Duodenal mucosa (tissue), 2 donors: ENCODE data around the gene PLEKHA7.

ENCODE experiments used
- H3K27ac ChIP-seq: one replicate; pipeline ENCODE4 v1.7.0; 2013; ENCODE audit warnings: low read depth, low read length
- H3K27me3 ChIP-seq, 2 donors: one replicate each; pipeline ENCODE4 v1.7.0; 2013; ENCODE audit warnings: low read length in 2 of 2, control low read depth in 1 of 2; ENCODE audit not compliant: insufficient read depth in 2 of 2, control insufficient read depth in 1 of 2
- H3K36me3 ChIP-seq, 2 donors: one replicate each; pipeline ENCODE4 v1.7.0; 2013; ENCODE audit warnings: low read length in 2 of 2, control low read depth in 1 of 2; ENCODE audit not compliant: insufficient read depth in 2 of 2, control insufficient read depth in 1 of 2
- H3K4me1 ChIP-seq, 2 donors: one replicate each; pipeline ENCODE4 v1.7.0; 2013; ENCODE audit warnings: low read length in 2 of 2, control low read depth in 1 of 2; ENCODE audit not compliant: insufficient read depth in 2 of 2, control insufficient read depth in 1 of 2
- H3K4me3 ChIP-seq, 2 donors: one replicate each; pipeline ENCODE4 v1.7.0; 2013; ENCODE audit warnings: low read length in 2 of 2, low read depth in 1 of 2
- H3K9ac ChIP-seq, 2 donors: one replicate each; pipeline ENCODE4 v1.7.0; 2013; ENCODE audit warnings: low read length in 2 of 2, low read depth in 1 of 2
- H3K9me3 ChIP-seq, 2 donors: one replicate each; pipeline ENCODE4 v1.7.0; 2013; ENCODE audit warnings: low read length in 2 of 2, control low read depth in 1 of 2; ENCODE audit not compliant: control insufficient read depth in 1 of 2

Gene PLEKHA7

GRCh38 chr11:16818284-16818683 is 195.9 kb downstream of the PLEKHA7 start:
- H3K9ac ChIP-seq, result no peak overlapping the region
- no peak overlapping the region for H3K27ac ChIP-seq
- H3K27me3 ChIP-seq, result no peaks in the 10 kb centered on the region
- no peaks in the 10 kb centered on the region for H3K9me3 ChIP-seq
- H3K36me3 ChIP-seq, result peaks cover 27 to 42% of the 10 kb centered on the region in 2 donors
- H3K4me3 ChIP-seq, result no peak overlapping the region
- peaks cover 18 to 23% of the 10 kb centered on the region in 2 donors for H3K4me1 ChIP-seq

GRCh38 chr11:16817351-16817750 is 196.9 kb downstream of the PLEKHA7 start:
- Histone ChIP-seq H3K4me3 (no peak overlapping the region), H3K9me3 (no peaks in the 10 kb centered on the region), H3K36me3 (peaks cover 32 to 51% of the 10 kb centered on the region in 2 donors), H3K27ac (no peak overlapping the region), H3K27me3 (no peaks in the 10 kb centered on the region), H3K9ac (no peak overlapping the region), H3K4me1 (peaks cover 18 to 20% of the 10 kb centered on the region in 2 donors)

GRCh38 chr11:16816358-16817270 is 197.6 kb downstream of the PLEKHA7 start:
- Histone ChIP-seq H3K4me1 (peaks cover 12 to 13% of the 10 kb centered on the region in 2 donors), H3K36me3 (peaks cover 32 to 58% of the 10 kb centered on the region in 2 donors), H3K4me3 (no peak overlapping the region), H3K9ac (no peak overlapping the region), H3K27me3 (no peaks in the 10 kb centered on the region), H3K27ac (no peak overlapping the region), H3K9me3 (no peaks in the 10 kb centered on the region)

DNA sequence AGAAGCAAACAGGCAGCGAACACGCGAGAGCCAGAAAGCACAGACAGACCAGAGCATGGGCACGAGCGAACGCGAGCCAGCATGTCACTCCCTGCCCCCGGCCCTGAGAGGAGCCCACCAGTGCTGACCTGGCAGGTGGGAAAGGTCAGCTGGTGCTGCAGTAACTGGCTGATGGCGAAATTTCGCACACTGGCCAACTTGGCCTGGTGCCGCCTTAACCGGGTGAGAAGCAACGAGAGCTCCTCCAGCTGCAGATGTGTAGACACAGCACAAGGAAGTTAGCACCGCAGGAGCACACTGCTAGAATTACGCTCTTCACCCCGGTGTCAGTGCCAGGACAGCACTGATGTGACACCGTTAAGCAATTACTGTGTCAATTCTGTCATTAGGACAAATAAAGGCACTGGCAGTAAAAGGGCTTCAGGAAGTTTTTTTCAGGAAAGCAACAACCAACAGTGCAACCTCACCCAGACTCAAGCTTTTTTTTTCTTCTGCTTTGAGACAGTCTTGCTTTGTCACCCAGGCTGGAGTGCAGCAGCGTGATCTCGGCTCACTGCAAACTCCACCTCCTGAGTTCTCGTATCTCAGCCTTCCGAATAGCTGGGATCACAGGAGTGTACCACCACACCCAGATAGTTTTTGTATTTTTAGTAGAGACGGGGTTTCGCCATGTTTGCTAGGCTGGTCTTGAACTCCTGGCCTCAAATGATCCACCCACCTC is 199.0 kb downstream of the PLEKHA7 start:
- H3K4me3 ChIP-seq, result no peak overlapping the region
- peaks cover 0 to 5% of the 10 kb centered on the region in 2 donors for H3K4me1 ChIP-seq
- H3K9me3 ChIP-seq, result no peaks in the 10 kb centered on the region
- H3K9ac ChIP-seq, result no peak overlapping the region
- H3K36me3 ChIP-seq, result peaks cover 32 to 72% of the 10 kb centered on the region in 2 donors
- no peaks in the 10 kb centered on the region for H3K27me3 ChIP-seq
- no peak overlapping the region for H3K27ac ChIP-seq

GRCh38 chr11:16814410-16815046 is 199.7 kb downstream of the PLEKHA7 start:
- peaks cover 34 to 77% of the 10 kb centered on the region in 2 donors for H3K36me3 ChIP-seq
- no peak overlapping the region for H3K4me3 ChIP-seq
- H3K27me3 ChIP-seq, result no peaks in the 10 kb centered on the region
- no peaks in the 10 kb centered on the region for H3K9me3 ChIP-seq
- no peak overlapping the region for H3K27ac ChIP-seq
- H3K9ac ChIP-seq, result no peak overlapping the region
- peaks cover 0 to 5% of the 10 kb centered on the region in 2 donors for H3K4me1 ChIP-seq

DNA sequence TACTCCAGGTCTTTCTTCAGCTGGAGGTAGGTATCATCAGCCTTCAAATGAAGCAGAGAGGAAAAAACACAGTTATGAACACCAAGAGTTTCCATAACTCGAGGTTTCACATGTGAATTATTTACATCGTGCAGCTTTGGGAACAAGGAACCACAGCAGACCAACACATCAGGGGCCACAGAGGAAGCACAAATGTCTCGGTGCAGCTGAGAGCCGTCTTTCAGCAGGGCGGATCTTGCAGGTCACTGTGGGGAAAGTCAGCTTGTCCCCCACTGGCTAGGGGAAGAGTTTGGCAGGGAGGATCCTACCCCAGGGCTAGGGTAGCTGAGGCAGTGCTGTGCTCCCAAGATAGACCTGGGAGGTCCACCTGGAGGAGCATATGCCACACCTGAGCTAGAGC is 201.1 kb downstream of the PLEKHA7 start:
- Histone ChIP-seq H3K4me1 (peaks cover 0 to 5% of the 10 kb centered on the region in 2 donors), H3K36me3 (peaks cover 34 to 87% of the 10 kb centered on the region in 2 donors), H3K4me3 (no peak overlapping the region), H3K9ac (no peak overlapping the region), H3K9me3 (no peaks in the 10 kb centered on the region), H3K27ac (no peak overlapping the region), H3K27me3 (no peaks in the 10 kb centered on the region)

DNA sequence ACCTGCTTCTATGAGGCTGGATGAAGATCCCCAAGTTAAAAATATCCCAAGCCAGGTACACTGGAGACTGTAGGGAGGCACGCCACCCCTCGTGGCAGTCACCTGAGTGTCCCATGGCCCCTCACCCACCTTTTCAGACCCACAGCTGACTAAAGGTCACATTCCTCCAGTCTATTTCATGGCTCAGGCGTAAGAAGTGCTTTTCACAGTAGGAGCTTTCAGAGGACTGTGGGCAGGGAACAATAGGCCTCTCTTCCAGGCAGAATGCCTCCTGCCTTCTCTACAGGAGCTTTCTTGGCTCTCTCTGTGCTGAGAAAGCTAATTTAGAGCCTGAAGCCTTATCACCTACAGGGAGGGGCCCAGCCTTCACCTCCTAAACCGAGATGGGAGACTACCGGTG is 201.9 kb downstream of the PLEKHA7 start:
- no peak overlapping the region for H3K4me3 ChIP-seq
- H3K9me3 ChIP-seq, result no peaks in the 10 kb centered on the region
- H3K27ac ChIP-seq, result no peak overlapping the region
- peaks cover 34 to 88% of the 10 kb centered on the region in 2 donors for H3K36me3 ChIP-seq
- H3K9ac ChIP-seq, result no peak overlapping the region
- no peaks in the 10 kb centered on the region for H3K27me3 ChIP-seq
- H3K4me1 ChIP-seq, result peaks cover 0 to 7% of the 10 kb centered on the region in 2 donors

DNA sequence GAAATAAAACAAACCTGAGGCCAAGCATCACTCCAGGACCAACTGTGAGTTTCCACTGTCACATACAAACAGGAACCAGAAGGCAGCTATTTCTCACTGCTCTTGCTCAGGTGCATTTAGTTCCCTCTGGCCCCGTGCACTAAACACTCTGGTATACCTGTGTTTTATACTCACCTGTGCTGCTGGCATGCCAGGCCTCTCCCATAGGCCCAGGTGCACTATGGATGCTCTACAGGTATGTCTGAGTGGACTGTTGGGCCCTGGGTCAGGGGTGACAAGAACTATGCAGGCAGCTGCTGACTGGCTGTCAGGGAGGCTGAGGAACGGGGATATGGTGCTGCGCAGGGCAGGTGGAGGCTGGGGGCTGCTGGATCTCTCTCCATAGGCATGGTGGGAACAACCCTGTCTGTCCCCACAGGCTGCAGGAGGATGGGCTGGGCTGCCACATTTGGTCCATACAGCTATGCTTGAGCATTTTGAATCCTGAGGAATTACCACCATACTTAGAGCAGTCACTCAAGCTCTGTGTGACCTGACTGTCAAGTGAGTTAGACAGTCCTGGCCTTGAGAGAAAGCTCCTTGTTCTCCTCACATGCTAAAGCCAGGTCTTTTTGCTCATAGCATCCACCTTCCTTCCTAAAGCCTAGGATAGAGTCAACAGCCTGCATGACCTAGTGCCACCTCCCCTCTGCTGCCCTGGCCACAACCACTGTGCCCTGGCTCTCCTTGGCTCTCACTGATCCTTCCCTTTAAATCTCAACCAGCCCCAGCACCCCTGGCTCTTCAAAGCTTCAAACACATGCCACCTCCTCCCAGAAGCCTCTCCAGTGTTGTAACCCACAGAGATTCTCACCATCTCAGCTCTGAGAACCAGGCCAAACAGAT is 202.8 kb downstream of the PLEKHA7 start:
- H3K27me3 ChIP-seq, result no peaks in the 10 kb centered on the region
- H3K4me1 ChIP-seq, result peaks cover 4 to 16% of the 10 kb centered on the region in 2 donors
- H3K27ac ChIP-seq, result no peak overlapping the region
- peaks cover 36 to 88% of the 10 kb centered on the region in 2 donors for H3K36me3 ChIP-seq
- H3K9ac ChIP-seq, result no peak overlapping the region
- H3K4me3 ChIP-seq, result no peak overlapping the region
- H3K9me3 ChIP-seq, result no peaks in the 10 kb centered on the region

- peaks cover 29 to 79% of the 10 kb centered on the region in 2 donors for H3K36me3 ChIP-seq
- no peaks in the 10 kb centered on the region for H3K9me3 ChIP-seq
- no peak overlapping the region for H3K9ac ChIP-seq
- H3K27ac ChIP-seq, result no peak overlapping the region
- peaks cover 14 to 19% of the 10 kb centered on the region in 2 donors for H3K4me1 ChIP-seq
- no peak overlapping the region for H3K4me3 ChIP-seq
- no peaks in the 10 kb centered on the region for H3K27me3 ChIP-seq
These were observed 204.1 kb downstream of the PLEKHA7 start for GRCh38 chr11:16809886-16810668.
